ENCODE data around the gene WLS. TPM values are rescaled to one million over a fixed set of nuclear protein-coding genes. Genes with fewer than 3 reads are reported as not detected.
A peak's percentile ranks its signal among the peaks of the same experiment; 100 is the strongest.

WLS gene
- total RNA-seq, 1 donor from 2014 or later: 123 TPM

DNA sequence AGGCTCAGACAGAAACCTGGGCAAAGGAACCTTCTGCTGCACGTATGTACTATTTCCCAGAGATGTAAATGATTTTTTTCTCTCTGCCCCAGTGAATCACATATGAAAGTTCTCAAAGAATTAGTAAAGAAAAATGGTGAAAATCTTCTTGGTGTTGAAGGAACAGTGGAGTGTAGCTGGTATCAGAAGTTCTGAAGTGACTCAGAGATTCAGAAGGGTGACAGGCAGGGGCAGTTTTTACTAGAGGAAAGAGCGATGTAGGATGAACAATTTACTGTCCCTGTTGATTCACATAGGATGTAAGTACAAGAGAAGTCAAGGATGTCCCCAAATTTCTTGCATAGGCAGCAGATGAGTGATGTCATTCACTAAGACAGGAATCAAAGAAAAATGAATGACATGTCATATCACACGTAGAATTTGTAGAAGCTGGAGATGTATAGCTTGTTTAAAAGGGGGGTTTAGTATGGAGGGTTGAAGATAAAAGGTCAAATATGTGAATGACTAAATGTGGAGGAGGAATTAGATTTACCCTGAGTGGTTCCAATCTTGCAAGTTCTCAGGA is 26.4 kb downstream of the WLS start:
- no peak for DNase-seq (ENCODE audit: low spot score, unreplicated experiment)
- H3K36me3 Mint-ChIP-seq (ENCODE audit: insufficient read depth): peaks cover 4% of the 10 kb centered on the region
- TF ChIP-seq, protein P1, sequence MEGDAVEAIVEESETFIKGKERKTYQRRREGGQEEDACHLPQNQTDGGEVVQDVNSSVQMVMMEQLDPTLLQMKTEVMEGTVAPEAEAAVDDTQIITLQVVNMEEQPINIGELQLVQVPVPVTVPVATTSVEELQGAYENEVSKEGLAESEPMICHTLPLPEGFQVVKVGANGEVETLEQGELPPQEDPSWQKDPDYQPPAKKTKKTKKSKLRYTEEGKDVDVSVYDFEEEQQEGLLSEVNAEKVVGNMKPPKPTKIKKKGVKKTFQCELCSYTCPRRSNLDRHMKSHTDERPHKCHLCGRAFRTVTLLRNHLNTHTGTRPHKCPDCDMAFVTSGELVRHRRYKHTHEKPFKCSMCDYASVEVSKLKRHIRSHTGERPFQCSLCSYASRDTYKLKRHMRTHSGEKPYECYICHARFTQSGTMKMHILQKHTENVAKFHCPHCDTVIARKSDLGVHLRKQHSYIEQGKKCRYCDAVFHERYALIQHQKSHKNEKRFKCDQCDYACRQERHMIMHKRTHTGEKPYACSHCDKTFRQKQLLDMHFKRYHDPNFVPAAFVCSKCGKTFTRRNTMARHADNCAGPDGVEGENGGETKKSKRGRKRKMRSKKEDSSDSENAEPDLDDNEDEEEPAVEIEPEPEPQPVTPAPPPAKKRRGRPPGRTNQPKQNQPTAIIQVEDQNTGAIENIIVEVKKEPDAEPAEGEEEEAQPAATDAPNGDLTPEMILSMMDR (IDR thresholded peaks at IDR 0.05; ENCODE audit: unreplicated experiment): no peak
- peak overlapping the region; percentile 10 for H3K27ac Mint-ChIP-seq
- no peaks in the 10 kb centered on the region for H3K9me3 Mint-ChIP-seq (ENCODE audit: low read depth)
- H3K27me3 Mint-ChIP-seq: no peaks in the 10 kb centered on the region
- no peak overlapping the region for H3K4me3 Mint-ChIP-seq (ENCODE audit: low read depth)
- H3K4me1 Mint-ChIP-seq (ENCODE audit: low read depth): peaks cover 31% of the 10 kb centered on the region

DNA sequence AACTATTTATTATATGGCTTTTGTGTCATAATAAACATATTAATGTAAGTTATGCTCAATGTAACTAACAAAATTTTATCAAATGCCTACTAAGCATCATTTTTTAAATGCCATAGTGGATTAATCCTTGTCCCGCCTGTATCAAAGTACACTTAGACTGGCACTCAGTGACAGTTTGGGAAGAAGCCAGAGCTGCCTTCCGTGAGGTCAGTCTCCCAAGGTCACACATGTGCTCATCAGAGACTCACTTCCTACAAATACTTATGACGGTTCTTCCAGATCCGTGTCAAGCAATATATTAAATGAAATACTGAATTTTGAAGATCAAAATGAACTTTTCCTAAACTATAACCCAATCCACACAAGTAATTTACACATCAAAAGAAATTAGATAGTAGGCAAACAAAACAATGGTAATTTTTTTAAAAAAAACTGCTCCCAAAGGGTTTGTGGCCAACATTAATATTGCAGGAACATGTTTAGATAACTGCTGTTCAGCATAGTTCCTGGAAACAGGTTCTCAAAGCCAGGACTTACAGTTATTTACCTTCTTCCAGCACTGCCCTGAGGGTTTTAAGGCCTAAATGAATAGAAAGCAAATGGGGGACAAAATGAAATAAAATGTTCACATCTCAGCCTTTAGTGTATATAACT is 27.2 kb downstream of the WLS start:
- H3K27ac Mint-ChIP-seq: peak overlapping the region; percentile 3
- H3K36me3 Mint-ChIP-seq (ENCODE audit: insufficient read depth): peaks cover 4% of the 10 kb centered on the region
- H3K4me1 Mint-ChIP-seq (ENCODE audit: low read depth): peaks cover 30% of the 10 kb centered on the region
- TF ChIP-seq, protein P1 (IDR thresholded peaks at IDR 0.05; ENCODE audit: unreplicated experiment): no peak
- no peaks in the 10 kb centered on the region for H3K9me3 Mint-ChIP-seq (ENCODE audit: low read depth)
- no peaks in the 10 kb centered on the region for H3K27me3 Mint-ChIP-seq
- DNase-seq (ENCODE audit: low spot score, unreplicated experiment): no peak
- no peak overlapping the region for H3K4me3 Mint-ChIP-seq (ENCODE audit: low read depth)

DNA sequence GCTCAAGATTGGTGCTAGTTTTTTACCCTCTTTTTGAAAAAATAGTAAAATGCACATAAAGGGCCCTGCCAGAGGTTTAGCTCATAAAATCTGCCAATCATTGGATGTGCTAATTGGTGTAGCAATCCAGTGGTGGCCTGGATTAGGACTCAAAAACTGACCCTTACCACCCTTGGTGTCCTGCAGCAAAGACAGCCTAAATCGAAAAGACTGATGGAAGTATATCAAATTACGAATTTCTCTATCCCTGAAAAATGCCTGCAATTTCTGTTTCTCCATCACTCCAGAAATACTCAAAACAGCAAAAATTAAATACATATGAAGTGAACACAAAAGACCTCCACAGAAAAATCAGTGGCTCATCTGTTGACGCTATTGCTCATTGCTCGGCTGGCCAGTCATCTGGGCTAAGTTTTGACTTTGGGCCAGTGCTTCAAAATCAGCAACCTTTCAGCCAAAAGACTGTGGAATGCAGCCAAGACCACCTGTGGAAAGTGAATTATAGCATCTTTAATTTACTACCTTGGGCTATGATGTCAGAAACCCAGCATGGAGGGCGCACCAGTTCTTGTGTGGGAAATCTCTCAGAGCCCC is 30.0 kb downstream of the WLS start:
- TF ChIP-seq, protein P1 (IDR thresholded peaks at IDR 0.05; ENCODE audit: unreplicated experiment): no peak
- Mint-ChIP-seq H3K27ac (no peak overlapping the region), H3K4me1 (ENCODE audit: low read depth) (peaks cover 52% of the 10 kb centered on the region), H3K4me3 (ENCODE audit: low read depth) (no peak overlapping the region), H3K36me3 (ENCODE audit: insufficient read depth) (peaks cover 2% of the 10 kb centered on the region), H3K27me3 (no peaks in the 10 kb centered on the region), H3K9me3 (ENCODE audit: low read depth) (no peaks in the 10 kb centered on the region)
- no peak for DNase-seq (ENCODE audit: low spot score, unreplicated experiment)

DNA sequence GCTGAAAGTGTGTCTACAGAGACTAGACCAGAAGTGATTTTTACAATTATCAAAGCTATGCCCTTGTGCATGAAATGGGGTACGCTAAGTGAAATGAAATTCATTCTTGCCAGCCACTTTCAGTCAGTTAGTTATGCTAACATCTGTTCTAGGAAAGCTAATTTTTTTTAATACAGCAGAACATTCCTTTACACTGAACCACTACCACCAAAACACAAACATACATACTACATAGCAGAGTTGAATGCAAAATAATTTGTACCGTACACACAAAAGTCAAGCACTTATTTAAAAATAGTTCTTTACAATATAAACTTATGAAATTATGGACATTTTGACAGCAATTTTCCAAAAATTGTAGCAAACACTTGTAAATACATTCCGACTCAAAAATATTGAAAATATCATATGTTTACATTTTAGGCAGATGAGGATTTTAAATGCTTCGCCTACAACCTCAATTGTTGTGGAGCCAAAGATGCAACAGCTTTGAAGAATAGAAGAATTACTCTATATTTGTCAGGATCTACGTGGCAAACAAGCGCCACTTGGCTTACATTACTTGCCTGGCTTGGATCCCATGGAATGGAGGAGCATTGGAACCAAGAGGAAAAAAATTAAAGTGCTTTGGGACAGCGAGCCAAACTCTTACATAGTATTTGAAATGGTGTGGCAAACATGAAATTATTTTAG is 30.6 kb downstream of the WLS start:
- no peak overlapping the region for H3K4me3 Mint-ChIP-seq (ENCODE audit: low read depth)
- peaks cover 2% of the 10 kb centered on the region for H3K36me3 Mint-ChIP-seq (ENCODE audit: insufficient read depth)
- no peaks in the 10 kb centered on the region for H3K27me3 Mint-ChIP-seq
- H3K27ac Mint-ChIP-seq: no peak overlapping the region
- no peaks in the 10 kb centered on the region for H3K9me3 Mint-ChIP-seq (ENCODE audit: low read depth)
- TF ChIP-seq, protein P1 (IDR thresholded peaks at IDR 0.05; ENCODE audit: unreplicated experiment): no peak
- H3K4me1 Mint-ChIP-seq (ENCODE audit: low read depth): peaks cover 51% of the 10 kb centered on the region
- DNase-seq (ENCODE audit: low spot score, unreplicated experiment): no peak

DNA sequence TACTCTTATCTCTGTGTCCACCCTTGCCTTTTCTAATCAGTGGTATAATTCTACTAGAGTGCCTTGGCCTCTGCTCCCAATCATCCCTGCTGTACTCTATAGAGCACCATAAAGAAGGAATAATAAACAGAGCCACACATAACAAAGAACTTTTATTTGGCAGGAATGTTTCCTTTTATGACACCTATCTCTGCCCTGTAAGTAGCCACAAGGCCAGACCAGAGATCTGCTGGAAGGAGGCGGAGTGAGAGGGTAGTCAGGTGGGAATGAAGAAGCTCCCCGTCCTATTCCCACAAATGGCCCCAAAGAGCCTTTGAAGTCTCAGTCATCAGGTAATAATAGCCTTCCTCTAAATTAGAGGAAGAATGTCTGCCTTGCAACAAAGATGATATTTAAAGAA is 32.7 kb downstream of the WLS start:
- H3K36me3 Mint-ChIP-seq (ENCODE audit: insufficient read depth): peaks cover under 1% of the 10 kb centered on the region
- H3K4me1 Mint-ChIP-seq (ENCODE audit: low read depth): peaks cover 40% of the 10 kb centered on the region
- no peaks in the 10 kb centered on the region for H3K27me3 Mint-ChIP-seq
- no peak overlapping the region for H3K4me3 Mint-ChIP-seq (ENCODE audit: low read depth)
- TF ChIP-seq, protein P1 (IDR thresholded peaks at IDR 0.05; ENCODE audit: unreplicated experiment): no peak
- no peak for DNase-seq (ENCODE audit: low spot score, unreplicated experiment)
- H3K9me3 Mint-ChIP-seq (ENCODE audit: low read depth): no peaks in the 10 kb centered on the region
- H3K27ac Mint-ChIP-seq: no peak overlapping the region

All from progenitor cell of endocrine pancreas (in vitro differentiated cells).